HEK293 (cell line): Measurements from ENCODE around the gene SORCS3.

Experiments
- KLF7 ChIP-seq: fragments of 450-650 bp; formaldehyde crosslinking; IDR thresholded peaks from 2 replicates; pipeline ENCODE4 v1.5.1; 2016; ENCODE audit warnings: missing biosample characterization, missing genetic modification characterization, borderline replicate concordance
- ZNF274 ChIP-seq, 2 experiments: fragments of 200-500 bp in 1 of 2; fragments of 450-650 bp in 1 of 2; sonication (Bioruptor generic) in 1 of 2; formaldehyde crosslinking in 1 of 2; IDR thresholded peaks; 2 replicates each; pipeline versions ENCODE4 v1.5.1 to v1.6.1; 2014 to 2016; ENCODE audit warnings: borderline replicate concordance in 1 of 2, inconsistent platforms in 1 of 2, low read length in 1 of 2, missing biosample characterization in 1 of 2, missing genetic modification characterization in 1 of 2
- ZNF791 ChIP-seq: fragments of 450-650 bp; formaldehyde crosslinking; IDR thresholded peaks from 2 replicates; pipeline ENCODE4 v1.5.1; 2016; ENCODE audit warnings: missing biosample characterization, missing genetic modification characterization
- TF ChIP-seq, protein P1 (sequence below): fragments of 450-650 bp; formaldehyde crosslinking; IDR thresholded peaks from 2 replicates; pipeline ENCODE4 v1.5.1; 2016; ENCODE audit warnings: missing biosample characterization, missing genetic modification characterization
- TF ChIP-seq, protein P2 (sequence below): fragments of 450-650 bp; formaldehyde crosslinking; conservative IDR thresholded peaks from 2 replicates; pipeline ENCODE4 v1.5.1; 2016; ENCODE audit warnings: low read depth, missing biosample characterization, missing genetic modification characterization
- TF ChIP-seq, protein P3 (sequence below): fragments of 450-650 bp; formaldehyde crosslinking; IDR thresholded peaks from 2 replicates; pipeline ENCODE4 v1.5.1; 2016; ENCODE audit warnings: missing biosample characterization, missing genetic modification characterization

DNA sequence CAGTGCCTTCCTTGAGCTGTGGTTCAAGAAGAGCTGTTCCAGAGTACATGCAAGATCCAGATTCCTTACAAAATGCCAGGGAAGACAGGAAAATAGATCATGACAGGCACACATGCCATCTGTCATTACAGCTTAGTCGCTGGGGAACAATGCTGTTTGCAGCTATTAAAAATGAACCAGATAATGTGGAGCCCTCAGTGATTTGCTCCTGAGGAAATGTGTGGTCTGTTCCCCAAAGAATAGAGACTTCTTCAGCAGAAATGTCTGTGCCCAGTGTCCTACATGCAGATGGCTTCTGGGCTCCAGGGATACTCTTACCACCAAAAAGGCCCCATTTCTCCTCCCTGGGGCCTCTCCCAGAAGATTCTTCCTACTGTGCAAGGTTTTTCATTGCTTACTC lies 627.9 kb downstream of the SORCS3 start:
- TF ChIP-seq ZNF274 (IDR thresholded peaks at IDR 0.05; ENCODE audit: low read length) (no peak), ZNF274 (tag by site-specific recombination; IDR thresholded peaks at IDR 0.05; ENCODE audit: borderline replicate concordance) (no peak), ZNF791 (tag by site-specific recombination) (no peak), KLF7 (no peak)
- TF ChIP-seq, protein P1, sequence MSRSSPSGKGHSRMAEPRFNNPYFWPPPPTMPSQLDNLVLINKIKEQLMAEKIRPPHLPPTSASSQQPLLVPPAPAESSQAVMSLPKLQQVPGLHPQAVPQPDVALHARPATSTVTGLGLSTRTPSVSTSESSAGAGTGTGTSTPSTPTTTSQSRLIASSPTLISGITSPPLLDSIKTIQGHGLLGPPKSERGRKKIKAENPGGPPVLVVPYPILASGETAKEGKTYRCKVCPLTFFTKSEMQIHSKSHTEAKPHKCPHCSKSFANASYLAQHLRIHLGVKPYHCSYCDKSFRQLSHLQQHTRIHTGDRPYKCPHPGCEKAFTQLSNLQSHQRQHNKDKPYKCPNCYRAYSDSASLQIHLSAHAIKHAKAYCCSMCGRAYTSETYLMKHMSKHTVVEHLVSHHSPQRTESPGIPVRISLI = no peak
- TF ChIP-seq, protein P2, sequence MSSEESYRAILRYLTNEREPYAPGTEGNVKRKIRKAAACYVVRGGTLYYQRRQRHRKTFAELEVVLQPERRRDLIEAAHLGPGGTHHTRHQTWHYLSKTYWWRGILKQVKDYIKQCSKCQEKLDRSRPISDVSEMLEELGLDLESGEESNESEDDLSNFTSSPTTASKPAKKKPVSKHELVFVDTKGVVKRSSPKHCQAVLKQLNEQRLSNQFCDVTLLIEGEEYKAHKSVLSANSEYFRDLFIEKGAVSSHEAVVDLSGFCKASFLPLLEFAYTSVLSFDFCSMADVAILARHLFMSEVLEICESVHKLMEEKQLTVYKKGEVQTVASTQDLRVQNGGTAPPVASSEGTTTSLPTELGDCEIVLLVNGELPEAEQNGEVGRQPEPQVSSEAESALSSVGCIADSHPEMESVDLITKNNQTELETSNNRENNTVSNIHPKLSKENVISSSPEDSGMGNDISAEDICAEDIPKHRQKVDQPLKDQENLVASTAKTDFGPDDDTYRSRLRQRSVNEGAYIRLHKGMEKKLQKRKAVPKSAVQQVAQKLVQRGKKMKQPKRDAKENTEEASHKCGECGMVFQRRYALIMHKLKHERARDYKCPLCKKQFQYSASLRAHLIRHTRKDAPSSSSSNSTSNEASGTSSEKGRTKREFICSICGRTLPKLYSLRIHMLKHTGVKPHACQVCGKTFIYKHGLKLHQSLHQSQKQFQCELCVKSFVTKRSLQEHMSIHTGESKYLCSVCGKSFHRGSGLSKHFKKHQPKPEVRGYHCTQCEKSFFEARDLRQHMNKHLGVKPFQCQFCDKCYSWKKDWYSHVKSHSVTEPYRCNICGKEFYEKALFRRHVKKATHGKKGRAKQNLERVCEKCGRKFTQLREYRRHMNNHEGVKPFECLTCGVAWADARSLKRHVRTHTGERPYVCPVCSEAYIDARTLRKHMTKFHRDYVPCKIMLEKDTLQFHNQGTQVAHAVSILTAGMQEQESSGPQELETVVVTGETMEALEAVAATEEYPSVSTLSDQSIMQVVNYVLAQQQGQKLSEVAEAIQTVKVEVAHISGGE (tag by site-specific recombination) = no peak
- TF ChIP-seq, protein P3, sequence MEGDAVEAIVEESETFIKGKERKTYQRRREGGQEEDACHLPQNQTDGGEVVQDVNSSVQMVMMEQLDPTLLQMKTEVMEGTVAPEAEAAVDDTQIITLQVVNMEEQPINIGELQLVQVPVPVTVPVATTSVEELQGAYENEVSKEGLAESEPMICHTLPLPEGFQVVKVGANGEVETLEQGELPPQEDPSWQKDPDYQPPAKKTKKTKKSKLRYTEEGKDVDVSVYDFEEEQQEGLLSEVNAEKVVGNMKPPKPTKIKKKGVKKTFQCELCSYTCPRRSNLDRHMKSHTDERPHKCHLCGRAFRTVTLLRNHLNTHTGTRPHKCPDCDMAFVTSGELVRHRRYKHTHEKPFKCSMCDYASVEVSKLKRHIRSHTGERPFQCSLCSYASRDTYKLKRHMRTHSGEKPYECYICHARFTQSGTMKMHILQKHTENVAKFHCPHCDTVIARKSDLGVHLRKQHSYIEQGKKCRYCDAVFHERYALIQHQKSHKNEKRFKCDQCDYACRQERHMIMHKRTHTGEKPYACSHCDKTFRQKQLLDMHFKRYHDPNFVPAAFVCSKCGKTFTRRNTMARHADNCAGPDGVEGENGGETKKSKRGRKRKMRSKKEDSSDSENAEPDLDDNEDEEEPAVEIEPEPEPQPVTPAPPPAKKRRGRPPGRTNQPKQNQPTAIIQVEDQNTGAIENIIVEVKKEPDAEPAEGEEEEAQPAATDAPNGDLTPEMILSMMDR (tag by site-specific recombination) = no peak
